G401.6 (cell line): ENCODE results near the gene HTR3B.
"Not testable (repeated sequence)": the region's sequence is repeated elsewhere in the genome, so short reads cannot be mapped to it uniquely, and the experiment has no call there.

ENCODE experiments used
- FAIRE-seq: peaks from 2 replicates; lab custom pipeline; 2012; peaks lifted over from hg19 to GRCh38; lab: Jason Lieb, UNC

The HTR3B gene, protein sequence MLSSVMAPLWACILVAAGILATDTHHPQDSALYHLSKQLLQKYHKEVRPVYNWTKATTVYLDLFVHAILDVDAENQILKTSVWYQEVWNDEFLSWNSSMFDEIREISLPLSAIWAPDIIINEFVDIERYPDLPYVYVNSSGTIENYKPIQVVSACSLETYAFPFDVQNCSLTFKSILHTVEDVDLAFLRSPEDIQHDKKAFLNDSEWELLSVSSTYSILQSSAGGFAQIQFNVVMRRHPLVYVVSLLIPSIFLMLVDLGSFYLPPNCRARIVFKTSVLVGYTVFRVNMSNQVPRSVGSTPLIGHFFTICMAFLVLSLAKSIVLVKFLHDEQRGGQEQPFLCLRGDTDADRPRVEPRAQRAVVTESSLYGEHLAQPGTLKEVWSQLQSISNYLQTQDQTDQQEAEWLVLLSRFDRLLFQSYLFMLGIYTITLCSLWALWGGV

DNA sequence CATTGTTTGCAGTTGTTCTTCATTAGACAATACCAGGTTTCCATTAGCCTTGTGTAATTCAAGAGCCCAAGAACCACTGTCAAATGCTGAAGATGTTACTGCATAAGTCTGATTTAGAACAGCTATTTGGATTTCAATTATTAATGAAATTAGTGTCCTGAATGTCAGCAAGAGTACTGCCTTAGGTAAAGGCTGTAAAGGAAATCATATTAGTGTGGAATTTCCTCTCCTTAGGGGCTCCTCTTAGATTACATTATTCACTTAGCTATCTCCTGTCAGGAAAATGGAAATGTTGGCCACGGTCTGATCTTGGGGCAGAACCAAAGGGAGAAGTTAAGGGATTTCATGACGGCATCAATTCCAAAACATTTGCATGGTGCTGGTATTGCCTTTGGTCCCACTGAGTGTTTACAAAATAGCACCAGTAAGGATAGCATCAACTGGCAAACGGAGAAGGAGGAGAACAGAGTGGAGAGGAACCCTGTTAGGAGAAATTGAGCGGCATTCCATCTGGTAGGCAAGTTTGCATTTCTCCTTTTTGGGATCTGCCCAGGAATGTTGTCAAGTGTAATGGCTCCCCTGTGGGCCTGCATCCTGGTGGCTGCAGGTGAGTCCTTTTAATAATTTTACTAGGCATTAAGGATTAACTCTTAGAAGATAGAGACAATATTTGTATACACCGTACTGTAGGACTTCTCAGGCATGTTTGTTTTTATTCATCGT is at the start of gene HTR3B:
Gene HTR3B, plus strand, starts transcription at position 418 of the 723 bp plus-strand sequence. Its CDS starts 138 bp downstream, at position 556.
- no peak for FAIRE-seq

DNA sequence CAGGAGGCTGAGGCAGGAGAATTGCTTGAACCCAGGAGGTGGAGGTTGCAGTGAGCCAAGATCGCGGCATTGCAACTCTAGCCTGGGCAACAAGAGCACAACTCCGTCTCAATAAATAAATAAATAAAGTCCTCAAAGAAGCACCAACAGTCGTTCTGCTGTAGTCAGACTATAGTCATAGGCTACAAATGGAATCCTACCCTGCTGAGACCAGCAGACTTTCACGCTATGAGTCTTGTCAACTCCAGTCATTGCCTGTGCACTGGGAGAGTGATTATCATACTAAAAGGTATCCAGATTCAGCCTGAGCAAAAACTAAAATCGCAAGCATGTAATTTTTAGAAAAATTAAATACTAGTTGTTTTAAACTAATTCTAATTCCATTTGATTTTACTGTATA is 48.8 kb upstream of the HTR3B start:
- no peak for FAIRE-seq

DNA sequence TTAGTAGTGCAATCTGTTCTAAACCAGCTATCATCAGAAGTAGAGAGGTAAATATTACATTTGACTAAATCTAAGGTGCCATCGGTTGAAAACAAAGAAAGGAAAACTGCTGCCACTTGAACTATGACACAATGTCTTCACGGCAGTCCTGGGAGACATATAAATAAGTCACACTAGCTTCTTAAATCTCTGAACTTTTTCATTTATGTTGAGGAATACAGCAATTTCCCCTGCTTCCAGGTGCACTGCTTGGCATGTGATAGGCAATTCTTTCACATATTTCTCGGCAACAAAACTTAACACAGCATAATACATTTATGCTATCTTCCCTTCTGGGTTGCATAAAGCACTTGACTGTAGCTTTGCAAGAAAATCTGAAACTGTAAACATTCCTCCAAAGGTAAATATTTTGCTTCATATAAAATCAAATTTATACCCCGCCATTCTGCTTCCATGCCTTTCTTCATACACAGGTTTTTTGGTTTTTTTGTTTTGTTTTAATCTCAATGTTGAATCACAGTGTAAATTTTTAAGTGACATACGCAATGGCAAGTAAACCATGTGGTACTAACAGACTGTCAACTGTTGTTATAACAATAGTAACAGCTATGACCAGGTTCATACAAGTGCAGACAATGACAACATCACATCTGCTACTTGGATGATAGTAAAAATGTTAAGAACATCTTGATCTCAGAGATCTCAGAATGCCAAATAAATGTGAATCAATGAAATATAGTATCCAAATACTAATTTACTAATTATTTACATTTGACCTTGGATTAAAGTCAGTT is 47.4 kb upstream of the HTR3B start:
- no peak for FAIRE-seq

DNA sequence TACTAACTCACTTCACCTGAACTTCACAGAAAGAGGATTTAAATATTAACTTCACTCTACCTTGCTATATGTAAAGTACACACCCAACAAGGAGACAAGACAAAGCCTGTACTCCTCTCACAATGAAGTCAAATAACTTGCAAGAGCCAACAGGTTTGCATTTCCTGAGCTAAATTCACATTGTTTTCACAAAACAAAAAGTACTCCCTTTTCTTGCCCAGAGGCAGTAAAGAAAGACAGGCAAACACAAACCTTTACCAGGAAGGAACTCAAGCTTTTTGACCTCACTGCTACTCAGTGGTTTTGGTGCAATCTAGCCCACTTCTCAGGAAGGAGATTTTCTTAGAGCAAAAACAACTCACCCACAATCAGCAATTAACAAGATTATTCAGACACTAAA is 44.9 kb upstream of the HTR3B start:
- no peak for FAIRE-seq

DNA sequence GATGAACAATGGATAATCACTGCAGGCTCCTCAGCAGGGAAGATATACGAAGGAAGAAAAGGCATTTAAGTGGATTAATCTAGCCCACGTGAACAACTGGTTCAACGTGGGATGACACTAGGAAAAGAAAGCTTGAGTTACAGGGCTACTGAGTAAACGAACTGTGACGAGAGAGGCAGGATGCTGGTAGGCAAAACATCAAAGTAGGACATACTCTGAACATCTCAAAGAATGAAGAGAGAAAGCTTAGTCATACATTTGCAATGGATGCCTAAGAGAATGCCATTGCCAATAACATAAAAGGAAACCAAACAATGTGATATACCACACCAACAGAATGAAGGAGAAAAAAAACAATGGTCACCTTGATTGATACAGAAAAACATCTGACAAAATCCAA is 42.2 kb upstream of the HTR3B start:
- no peak for FAIRE-seq

DNA sequence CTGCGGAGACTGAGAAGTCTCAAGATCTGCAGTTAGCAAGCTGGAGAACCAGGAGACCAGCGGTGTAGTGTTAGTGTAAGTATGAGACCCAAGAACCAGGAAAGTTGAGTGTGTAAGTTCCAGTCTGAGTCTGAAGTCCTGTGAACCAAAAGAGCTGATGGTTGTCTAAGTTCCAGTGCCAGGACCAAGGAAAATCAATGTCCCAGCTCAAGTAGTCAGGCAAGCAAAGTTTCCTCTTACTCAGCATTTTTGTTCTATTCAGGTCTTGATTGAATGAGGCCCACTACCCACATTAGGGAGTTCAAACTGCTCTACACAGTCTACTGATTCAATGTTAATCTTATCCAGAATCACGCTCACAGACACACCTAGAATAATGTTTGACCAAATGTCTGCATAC is 40.2 kb upstream of the HTR3B start:
- FAIRE-seq: no peak

DNA sequence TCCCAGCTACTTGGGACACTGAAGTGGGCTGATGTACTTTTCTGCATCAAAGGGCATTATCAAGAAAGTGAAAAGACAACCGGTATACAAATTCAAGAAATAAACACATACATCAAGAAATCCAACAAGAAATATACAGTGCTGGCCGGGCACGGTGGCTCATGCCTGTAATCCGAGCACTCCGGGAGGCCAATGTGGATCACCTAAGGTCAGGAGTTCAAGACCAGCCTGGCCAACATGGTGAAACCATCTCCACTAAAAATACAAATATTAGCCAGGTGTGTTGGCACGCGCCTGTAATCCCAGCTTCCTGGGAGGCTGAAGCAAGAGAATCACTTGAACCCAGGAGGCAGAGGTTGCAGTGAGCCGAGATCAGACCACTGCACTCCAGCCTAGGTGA is 38.7 kb upstream of the HTR3B start:
- no peak for FAIRE-seq

DNA sequence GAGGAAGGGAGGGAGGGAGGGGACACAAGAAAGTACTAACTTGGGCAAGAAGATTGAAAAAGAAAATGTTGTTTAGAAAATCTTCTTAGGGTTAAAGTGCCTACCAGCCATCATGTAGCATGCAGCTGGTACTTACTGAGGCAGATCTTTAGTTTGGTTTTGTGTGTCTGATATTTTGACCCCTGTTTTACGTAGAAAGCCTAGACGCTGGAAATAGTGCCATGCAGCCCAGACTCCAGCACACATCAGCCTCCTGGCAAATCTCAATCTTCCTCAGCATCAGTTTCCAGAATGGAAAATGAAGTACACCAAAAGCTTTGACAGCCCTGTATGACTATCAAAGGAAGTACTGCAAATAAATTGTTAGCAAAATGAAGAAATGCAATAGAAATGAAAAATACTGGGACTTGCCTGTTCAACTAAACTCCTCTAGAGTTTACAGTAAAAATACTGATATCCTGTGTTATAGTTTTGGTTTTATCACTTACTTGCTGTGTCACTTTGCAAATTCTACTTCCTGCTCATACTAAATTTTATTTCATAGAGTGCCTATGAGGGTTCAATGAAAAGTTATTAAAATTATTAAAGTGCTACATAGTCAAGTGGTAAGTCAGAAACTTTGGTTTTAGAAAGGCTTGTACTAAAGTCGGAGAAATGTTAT is 36.6 kb upstream of the HTR3B start:
- FAIRE-seq: no peak

DNA sequence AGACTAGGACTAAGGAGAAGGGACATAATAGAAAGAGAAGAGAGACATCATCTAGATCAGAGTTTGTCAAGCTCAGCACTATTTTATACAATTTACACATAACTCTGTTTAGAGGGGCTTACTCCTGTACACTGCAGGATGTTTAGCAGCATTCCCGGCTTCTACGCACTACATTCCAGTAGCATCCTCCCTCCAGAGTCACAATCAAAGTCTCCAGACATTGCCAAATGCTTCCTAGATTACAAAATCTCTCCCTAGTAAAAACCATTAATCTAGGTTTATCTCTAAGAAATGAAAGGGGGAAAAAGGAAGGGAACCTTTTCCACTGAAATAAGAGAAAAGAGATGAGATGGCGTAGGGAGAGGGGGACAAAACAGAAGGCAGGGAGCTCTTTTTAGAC is 33.3 kb upstream of the HTR3B start:
- FAIRE-seq: no peak

DNA sequence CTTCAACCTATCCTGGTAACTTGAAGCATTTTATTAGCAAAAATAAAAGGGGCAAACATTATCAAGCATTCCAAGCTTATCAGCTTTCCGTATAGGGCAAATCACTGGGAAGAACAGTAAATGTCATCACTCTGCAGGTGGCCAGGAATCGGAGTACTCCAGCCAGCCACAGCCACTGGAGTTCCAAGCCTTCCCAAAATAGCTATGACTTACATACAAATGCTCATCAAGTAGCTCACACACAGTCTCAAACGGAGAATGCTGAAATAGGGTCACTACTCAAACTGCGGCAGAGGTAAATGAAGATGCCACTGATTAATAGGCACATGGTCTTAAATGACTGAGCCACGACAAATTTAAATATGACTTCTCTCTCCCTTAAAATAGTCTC is 31.4 kb upstream of the HTR3B start:
- no peak for FAIRE-seq

DNA sequence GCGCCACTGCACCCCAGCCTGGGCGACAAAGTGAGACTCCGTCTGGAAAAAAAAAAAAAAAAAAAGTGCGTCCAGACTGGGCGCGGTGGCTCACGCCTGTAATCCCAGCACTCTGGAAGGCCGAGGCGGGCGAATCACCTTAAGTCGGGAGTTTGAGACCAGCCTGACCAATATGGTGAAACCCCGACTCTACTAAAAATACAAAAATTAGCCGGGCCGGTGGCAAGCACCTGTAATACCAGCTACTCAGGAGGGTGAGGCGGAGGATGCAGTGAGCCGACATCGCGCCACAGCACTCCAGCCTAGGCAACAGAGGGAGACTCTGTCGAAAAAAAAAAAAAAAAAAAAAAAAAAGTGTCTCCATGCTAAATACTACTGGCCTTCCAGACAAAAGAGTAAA is 30.5 kb upstream of the HTR3B start:
- FAIRE-seq: no peak

DNA sequence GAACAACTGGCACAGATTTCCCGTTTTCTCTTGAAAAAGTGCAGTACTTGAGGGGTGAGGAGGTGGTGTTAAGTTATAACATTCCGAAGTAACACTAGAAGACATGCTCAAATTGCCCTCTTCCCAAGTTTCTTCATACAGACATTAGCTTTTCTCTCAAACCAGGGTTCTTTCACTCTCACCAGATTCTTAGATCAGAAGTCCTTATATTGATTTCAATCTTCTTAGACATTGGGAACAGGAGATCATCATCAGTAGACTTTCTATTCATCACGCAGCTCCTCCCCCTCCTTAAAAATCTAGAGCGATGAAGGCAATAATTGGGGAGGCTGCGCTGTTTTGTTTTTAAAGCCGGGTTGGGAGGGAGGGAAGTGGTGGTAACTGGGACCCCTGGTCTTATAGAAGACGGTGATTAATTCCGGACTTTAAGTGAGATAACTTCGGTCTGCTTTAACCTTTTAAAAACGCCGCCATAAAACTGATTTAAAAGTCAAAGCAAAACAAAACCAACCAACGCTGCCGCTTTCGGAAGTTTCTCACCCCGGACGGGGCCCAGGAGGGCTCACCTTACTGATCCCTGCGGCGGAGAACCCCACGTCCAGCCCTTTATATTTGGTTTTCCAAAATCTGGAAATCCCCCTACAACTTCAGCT is 29.9 kb upstream of the HTR3B start:
- FAIRE-seq: no peak

DNA sequence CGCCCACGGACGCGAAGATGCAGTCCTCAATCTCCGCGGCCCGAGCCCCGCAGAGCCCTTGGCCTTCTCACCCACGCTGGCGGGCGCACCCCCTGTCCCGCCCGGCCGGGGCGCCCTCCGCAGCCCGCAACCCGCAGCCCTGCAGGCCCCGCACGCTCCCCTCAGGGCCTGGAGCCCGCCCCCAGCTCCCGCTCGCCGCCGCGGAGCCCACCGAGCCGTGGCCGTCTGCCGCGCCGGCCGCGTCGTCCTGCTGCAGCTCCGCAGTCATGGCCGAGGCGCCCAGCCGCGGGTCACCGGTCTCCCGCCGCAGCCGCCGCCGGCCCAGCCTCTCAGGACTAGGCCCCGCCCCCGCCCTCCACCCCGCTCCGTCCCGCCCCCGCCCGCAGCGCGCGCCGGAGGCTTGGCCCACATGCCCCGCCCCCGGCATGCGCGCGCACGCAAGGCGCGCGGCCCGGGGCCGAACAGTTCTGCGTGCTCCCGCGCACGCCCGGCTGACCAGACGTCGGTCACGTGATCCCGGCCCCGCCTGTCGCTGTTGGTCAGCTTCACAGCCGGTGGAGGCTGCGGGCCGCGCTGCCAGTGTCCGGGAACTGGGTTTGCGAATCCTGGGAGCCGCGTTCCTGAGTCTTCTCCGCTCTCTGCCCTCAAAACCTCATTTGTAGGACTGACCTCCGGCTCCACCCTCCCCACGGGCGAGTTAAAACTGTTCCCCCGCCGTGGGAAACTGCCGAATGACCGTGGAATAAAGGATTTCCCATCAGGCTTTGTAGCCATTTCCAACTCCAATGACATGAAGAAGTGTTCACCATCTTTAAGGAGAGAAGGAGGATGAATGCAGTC is 29.1 kb upstream of the HTR3B start, which contains the start of gene USP28:
Gene USP28, minus strand, starts transcription at position 339 of the 840 bp plus-strand sequence. Its CDS starts 71 bp downstream, at position 268.
- no peak for FAIRE-seq

DNA sequence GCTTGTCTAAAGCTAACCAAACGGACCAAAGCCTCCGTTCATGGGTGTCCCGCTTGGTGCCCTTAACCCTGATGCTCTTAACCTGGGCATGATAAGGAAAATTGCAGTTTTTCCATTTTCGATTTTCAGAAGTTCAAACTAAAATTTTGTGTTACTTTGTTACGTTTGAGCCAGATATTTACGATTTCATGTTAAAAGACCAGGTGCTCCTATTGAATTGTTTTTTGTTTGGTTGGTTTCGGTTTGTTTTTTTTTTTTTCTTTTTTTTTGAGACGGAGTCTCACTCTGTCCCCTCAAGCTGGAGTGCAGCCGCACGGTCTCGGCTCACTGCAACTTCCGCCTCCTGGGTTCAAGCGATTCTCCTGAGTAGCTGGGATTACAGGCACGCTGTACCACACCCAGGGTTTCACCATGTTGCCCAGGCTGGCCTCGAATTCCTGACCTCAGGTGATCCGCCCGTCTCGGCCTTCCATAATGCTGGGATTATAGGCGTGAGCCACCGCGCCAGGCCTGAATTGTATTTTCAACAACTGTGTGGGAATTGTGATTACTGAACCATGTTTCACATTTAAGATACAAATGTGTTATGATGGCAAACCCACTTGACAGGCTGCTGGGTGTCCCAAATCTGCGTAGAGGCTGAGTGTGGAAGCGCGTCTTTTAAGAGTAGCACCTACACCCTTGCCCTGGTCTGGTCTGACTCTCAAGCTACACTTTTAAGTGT is 28.4 kb upstream of the HTR3B start:
- FAIRE-seq: no peak

DNA sequence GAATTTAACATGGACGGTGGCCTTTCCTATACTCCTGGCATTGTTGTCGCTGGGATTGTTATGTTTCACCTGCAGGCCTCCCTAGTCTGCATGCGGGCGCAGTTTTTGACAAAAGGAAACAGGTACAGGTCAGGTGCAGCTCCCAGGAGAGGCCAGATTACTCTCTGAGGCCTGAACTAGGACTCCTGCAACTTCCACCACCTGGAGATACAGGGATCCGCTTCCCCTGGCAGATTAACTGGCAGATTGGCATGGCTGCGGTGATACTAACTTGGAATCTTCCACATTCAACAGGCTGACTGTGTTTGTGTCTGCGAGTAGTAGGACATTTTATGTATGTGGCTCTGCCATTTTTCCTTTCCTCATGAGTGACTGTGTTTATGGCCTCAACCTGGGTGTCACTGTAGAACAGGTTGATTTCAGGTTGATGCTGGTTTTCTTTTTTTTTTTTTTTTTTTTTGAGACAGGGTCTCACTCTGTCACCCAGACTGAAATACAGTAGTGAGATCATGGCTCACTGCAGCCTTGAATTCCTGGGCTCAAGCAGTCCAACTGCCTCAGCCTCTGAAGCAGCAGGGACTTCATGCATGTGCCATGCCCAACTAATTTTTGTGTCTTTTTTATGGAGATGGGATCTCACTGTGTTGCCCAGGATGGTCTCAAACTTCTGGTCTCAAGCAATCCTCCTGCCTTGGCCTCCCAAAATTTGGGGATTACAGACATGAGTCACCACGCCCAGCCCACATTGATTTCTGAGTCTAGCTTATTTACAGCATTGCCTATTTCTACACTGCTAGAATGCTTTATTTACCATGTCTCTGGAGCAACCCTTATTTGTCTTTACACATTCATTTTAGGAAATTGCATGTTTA is 27.6 kb upstream of the HTR3B start:
- FAIRE-seq: no peak

DNA sequence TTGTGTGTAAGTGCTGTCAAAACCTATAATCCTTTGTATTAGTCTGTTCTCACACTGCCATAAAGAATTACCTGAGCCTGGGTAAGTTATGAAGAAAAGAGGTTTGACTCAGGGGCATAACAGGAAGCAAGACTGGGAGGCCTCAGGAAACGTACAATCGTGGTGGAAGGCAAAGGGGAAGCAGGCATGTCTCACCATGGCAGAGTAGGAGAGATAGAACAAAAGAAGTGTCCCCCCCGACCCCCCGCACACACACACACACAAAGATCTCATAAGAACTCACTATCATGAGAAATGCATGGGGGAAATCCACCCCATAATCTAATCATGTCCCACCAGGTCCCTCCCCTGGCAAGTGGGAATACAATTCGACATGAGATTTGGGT is 26.9 kb upstream of the HTR3B start:
- FAIRE-seq: no peak

DNA sequence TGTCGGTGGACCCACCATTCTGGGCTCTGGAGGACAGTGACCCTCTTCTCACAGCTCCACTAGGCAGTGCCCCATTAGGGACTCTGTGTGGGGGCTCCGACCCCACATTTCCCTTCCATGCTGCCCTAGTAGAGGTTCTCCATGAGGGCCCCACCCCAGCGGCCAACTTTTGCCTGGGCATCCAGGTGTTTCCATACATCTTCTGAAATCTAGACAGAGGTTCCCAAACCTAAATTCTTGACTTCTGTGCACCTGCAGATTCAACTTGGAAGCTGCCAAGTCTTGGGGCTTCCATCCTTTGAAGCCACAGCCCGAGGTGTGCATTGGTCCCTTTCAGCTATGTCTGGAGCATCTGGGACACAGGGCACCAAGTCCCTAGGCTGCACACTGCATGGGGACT is 25.1 kb upstream of the HTR3B start:
- FAIRE-seq: not testable (repeated sequence)

DNA sequence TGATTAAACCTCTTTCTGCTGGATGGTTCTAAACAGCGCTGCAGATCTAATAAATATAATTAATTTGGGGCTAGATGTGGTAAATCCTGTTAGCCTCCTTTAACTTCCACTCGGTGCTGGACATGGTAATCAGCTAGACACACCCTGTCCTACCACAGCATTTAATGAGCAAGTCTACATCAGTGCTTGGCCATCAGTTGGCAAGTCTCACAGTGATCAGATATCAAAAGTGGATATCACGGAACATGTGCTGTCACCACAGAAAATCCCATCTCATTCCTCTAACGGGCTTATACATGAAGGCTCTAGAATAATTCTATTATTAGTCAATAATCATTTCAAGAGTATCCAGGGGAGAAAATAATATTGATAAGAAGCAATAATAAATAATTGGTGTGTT is 23.6 kb upstream of the HTR3B start:
- FAIRE-seq: no peak

DNA sequence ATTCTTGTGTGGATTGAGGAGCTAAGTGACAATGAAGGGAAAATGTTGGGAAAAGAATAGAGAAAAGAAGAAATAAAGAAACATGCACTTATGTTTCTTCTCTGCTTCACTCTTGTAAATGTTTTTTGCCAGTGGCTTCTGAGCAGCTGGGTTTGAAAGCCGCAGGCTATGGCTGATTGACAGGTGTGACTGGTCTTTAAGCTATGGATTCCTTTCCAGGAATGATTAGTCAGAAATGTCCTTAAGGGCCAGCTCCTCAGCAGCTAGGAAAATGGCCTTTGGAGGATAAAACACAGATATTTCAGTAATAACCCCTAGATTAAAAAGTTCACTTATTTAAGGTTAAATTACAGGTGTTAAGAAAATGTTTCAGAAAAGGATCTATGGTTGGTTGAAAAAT is 22.7 kb upstream of the HTR3B start:
- FAIRE-seq: no peak
